NCI-H2081 treated with DMSO at 0.1 percent for 48 hours (cell line): ENCODE results near the gene CAB39L.

Experiments used
- DNase-seq: peaks from one replicate; lab custom pipeline; 2025; lab: John Stamatoyannopoulos, UW

Gene CAB39L

DNA sequence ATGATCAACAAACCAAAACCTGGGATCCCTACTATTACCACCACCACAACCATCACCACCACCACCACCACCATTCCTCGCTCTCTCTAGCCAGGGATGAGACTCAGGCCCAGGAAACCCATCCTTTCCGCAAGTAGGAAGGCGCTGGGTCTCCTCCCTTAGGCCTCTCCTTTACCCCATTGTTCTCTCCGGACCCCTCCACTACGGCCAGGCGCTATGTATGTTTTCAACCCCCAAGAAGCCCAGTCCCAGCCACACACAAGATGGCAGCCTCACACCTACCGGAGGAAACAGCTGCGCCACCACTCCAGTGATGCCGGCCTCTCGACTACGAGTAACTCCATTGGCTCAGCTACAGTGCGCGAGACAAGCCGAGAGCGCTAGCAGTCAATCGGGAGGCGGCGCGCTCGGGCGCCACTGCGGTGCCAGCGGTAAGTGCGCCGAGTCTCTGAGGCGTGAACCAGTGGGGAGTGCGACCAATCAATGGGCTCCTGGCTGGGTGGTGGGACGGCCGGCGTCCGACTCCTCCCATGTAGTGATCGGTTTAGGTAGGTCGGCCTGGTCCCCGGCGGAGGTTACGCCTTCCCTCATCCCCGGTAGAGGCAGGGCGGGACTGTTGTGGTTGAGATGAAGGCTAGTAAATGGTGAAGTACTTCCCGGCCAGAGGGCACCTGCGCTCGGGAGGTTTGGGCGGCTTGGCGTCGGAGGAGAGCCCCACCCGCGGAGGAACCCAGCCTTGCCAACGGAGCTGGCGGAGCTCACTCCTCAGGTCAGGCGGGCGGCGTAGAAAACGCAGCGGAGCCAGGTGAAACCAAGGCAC lies at the start of gene CAB39L, which contains the start of gene SETDB2:
Gene CAB39L, minus strand, starts transcription at position 361 of the 820 bp plus-strand sequence. CDS start 61,154 bp downstream, outside the sequence.
Gene SETDB2, plus strand, starts transcription at position 571 of the 820 bp plus-strand sequence. CDS start 7,620 bp downstream, outside the sequence.
- peak; percentile 91 for DNase-seq

- DNase-seq = no peak
Observed at GRCh38 chr13:49488563-49488962, 44.7 kb upstream of the CAB39L start.

- DNase-seq = no peak
Observed at GRCh38 chr13:49481788-49482187, 37.9 kb upstream of the CAB39L start.

DNA sequence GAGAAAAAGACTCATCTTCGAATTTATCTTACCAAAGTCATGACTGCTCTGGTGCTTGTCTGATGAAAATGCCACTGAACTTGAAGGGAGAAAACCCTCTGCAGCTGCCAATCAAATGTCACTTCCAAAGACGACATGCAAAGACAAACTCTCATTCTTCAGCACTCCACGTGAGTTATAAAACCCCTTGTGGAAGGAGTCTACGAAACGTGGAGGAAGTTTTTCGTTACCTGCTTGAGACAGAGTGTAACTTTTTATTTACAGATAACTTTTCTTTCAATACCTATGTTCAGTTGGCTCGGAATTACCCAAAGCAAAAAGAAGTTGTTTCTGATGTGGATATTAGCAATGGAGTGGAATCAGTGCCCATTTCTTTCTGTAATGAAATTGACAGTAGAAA lies 32.7 kb upstream of the CAB39L start:
- DNase-seq = no peak

- DNase-seq = no peak
Observed at GRCh38 chr13:49472186-49472585, 28.3 kb upstream of the CAB39L start.

DNA sequence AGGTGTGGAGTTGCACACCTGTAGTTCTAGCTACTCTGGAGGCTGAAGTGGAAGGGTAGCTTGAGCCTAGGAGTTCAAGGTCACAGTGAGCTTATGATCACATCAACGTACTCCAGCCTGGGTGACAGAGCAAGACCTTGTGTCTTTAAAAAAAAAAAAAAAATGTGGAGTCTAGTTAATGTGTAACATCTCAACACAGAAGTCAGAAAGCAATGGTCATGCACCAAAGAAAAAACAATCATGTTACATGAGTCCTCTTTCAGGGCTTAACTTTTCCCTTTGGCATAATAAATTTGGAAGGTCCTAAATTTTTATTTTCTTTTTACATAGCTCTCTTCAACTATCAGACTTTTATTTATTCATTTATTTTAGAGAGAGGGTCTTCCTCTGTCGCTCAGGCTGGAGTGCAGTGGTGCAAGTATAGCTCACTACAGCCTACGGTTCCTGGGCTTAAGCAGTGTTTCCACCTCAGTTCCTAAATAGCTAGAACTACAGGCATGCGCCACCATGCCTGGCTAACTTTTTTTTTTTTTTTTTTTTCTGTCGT lies 22.5 kb upstream of the CAB39L start:
- no peak for DNase-seq

DNA sequence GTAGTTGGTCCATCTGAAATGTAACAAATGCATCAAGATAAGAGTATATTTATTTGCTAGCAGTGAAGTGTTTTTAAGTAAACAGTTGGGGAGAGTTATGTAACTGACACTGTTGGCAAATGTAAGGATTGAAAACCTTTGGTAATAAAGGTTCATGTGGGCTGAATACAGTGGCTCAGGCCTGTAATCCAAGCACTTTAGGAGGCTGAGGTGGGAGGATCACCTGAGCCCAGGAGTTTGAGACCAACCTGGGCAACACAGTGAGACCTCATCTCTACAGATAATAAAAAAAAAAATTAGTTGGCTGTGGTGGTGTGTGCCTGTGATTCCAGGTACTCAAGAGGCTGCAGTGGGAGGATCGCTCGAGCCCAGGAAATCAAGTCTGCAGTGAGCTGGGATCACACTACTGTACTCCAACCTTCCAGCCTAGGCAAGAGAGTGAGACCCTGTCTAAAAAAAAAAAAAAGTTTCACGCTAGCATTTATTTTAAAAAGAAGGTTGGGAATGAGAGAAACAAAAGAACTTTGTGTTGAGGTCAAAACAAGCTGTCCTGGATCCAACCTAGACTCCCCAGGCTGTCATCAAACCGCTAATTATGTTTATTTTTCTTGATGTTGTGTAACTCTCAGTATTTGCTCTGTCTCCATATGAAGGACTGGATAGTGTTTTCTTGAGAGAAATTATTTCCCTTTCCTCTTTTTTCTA lies 20.9 kb upstream of the CAB39L start:
- DNase-seq = no peak

DNA sequence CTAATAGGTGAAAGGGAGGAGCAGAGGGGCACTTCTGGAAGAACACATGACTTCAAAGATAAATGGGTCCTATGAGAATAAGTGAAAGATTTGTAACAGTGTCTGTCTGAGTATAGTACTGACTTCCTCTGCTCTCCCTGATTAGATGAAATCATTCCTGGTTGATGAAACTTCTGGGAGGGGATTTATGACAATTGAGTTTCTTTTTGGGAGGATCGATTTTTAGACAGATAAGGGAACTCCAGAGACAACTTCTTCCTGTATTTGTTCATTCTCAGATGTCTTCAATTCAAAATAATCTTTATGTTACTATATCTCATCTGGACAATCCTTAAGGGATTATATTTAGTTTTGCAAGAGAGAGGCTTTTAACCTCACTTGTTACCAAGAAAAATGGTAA lies 20.2 kb upstream of the CAB39L start:
- DNase-seq = no peak

DNA sequence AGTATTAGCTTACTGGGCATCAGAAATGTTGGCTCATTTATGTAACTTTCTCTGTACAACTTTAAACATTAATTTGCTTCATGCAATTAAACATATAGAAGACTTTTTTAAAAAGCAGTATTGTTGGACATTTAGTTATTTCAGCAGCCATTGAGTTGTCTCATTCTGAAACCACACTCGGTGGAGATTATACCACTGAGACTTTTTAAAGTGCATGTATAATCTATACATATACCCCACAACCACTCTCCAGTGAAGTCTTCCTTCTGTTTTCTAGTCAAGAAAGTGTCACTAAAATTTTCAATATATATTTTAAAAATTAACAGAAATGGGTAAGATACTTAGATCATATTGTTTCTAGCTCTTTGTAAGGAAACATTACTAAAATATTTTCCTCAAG lies 15.7 kb upstream of the CAB39L start:
- DNase-seq = no peak

GRCh38 chr13:49457221-49457620 lies 13.4 kb upstream of the CAB39L start:
- DNase-seq = no peak

DNA sequence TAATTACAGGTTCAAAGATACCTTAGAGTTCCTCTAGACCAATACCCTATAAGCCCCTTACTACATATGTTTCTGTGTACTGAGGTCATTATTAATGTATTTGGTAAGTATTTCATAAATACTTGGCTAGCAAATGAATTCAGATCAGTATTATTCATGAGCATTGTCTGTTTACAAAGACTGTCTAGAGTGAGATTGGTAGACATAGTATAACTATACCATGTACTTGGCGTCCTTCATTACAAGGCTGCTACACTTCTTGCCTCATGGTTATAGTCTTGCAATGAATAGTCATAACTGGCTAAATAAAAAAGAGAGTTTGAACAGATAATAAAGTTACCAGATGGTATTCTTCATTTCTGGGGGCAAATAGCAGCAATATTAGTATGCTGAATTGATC lies 12.3 kb upstream of the CAB39L start:
- no peak for DNase-seq

DNA sequence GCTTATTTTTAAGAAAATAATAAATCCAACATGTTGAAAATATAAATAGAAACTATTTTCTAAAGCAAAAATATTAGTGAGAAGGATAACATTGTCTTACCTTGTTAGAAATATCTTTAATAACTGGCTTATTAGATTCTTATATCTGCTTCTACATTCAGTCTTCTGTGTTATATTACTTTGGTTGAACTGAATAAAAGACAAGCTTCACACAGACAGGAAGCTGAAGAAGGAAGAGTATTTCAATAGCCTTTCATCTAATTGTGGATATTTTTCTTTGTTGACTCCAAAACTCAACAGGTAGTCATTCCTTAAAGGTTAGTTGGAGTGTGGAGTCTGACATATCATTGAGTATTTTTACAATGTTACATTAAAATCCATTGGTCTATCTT lies 11.1 kb upstream of the CAB39L start:
- no peak for DNase-seq

- no peak for DNase-seq
Observed at GRCh38 chr13:49454388-49455006, 10.6 kb upstream of the CAB39L start.

DNA sequence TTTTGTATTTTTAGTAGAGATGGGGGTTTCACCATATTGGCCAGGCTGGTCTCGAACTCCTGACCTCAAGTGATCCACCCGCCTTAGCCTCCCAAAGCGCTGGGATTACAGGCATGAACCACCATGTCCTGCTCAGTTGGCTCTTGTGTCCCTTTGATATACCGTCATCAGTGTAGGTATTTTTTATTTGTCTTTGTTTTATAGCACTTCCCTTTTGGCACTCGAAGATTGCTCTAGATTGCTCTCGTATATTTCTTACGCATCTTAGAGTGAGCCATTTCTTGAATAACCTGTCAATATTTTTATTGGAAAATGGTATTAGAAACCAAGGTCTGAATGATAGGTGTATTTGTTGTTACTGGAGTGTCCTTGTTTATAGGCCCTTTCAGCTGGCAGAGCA lies 9.6 kb upstream of the CAB39L start:
- no peak for DNase-seq

DNA sequence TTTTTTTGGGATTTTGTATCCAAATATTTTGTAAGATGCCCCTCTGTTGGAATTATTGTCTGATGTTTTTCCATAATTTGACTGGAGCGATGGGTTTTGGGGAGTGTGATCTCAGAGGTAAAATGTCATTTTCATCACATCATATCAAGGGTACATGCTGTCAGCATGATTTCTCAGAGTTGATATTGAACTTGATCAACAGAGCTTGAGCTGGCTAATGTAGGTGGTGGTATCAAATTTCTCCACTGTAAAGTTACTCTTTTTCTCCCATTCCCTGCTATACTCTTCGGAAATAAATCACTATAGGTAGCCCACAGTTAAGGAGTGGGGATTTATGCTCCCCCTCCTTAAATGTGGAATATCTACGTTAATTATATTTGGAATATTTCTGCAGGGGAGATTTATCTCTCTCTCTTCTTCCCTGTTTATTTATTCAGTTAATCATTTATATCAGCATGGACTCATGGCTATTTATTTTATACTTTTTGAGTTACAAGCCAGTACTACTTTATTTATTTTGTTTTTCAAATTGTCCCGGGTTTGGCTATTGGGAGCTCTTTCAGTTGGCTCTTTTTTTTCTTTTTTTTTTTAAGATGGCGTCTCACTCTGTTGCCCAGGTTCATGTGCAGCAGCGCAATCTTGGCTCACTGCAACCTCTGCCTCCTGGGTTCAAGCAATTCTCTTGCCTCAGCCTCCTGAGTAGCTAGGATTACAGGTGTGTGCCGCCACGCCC lies 9.0 kb upstream of the CAB39L start:
- DNase-seq = no peak

GRCh38 chr13:49450105-49450819 lies 6.4 kb upstream of the CAB39L start:
- no peak for DNase-seq

DNA sequence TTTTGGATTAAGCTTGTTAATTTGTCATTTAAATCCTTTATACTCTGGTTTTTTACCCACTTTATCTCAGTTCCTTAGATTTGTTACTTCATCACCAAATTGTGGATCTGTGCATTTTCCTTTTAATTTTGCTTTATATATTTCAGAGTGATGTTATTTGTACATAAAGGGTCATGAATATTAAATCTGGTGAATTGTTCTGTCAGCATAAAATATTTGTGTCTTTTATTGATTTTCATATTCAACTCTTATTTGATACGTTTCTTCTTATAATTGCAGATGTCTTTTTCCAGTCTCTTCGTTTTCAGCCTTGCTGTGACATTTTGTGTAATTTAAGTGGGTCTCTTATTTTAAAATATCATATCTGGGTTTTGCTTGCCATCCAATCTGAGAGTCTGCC lies 4.9 kb upstream of the CAB39L start:
- no peak for DNase-seq

GRCh38 chr13:49446473-49446872 lies 2.6 kb upstream of the CAB39L start:
- no peak for DNase-seq

DNA sequence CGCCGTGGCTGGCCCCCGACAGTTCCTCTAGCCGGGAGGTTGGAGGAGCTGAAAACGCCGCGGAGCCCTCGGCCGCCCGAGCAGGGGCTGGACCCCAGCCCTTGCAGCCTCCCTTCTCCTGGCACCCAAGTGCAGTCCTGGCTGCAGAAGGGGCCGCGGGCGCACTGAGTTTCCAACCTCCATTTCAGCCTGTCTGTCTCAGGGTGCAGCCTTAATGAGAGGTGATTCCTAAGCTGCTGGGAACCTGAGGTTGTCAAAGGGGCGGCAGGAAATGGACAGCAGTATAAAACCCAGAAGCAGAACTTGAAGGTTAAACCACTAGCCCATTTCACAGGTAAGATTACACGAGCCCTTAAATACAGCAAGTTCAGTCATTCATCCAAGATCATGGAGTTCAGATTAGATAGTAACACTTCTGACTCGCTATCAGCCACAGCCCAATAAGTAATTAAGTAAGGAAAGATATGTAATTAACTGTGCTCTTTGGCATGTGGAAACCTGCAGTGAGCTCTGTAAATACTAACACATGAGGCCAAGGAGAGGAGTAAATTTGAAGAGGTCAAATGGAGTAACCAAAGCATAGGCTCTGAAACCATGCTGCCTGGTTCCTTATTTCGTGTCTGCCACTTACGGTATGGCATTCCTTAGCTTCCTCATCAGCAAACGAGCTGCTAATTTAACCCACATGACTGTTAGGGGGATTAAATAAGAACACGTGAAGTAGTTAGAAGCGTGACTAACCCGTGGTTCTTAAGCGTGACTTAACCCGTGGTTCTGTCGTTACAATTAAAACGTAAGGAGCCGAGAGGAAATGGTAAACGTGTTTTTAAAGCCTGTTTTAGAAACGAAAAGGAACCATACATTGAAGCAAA lies 896 bp upstream of the CAB39L start:
- no peak for DNase-seq

DNA sequence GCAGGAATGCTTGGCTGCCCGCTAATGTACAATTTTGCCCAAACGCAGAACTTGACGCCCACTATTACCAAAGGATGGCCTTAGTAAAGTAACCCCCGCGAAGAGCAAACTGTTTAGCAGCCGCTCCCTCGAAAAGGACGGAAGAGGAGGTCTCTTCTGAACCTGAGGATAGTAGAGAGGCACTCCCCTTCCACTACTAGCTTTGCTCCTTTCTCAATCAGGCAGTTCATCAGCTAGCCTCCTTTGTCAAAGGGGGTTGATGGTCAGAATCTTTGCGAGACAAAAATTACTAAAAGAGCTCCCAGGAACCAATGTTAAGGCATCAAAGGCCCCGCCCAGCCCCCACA lies 534 bp downstream of the CAB39L start:
- no peak for DNase-seq
